SK-N-SH (cell line): Measurements from ENCODE around the gene RRN3. TPM values are rescaled to one million over a fixed set of nuclear protein-coding genes. Genes with fewer than 3 reads are reported as not detected.

Source experiments
- CTCF ChIA-PET: fragments of 300-600, 350-600 bp; formaldehyde crosslinking; extraction: SDS; loops from one replicate; lab custom pipeline; 2021; lab: Yijun Ruan, JAX
- POLR2A ChIA-PET: fragments of 350-600 bp; sonication (Branson Sonifier 250); formaldehyde crosslinking; extraction: SDS; loops from one replicate; lab custom pipeline; 2020; ENCODE audit warnings: antibody characterized with exemption, inconsistent platforms; lab: Yijun Ruan, JAX
- DNase-seq: peaks from one replicate; pipeline ENCODE4 v3.0.0; 2012
- H2AFZ ChIP-seq: fragments of 200-600 bp; sonication (generic); 2 replicates; pipeline ENCODE4 v1.8.1; 2016; ENCODE audit warnings: antibody characterized with exemption, mild to moderate bottlenecking, low read depth
- H3F3A ChIP-seq: fragments of 200-600 bp; sonication (generic); replicated peaks from 2 replicates; pipeline ENCODE3; 2016; ENCODE audit warnings: antibody characterized with exemption, mild to moderate bottlenecking; ENCODE audit not compliant: insufficient read depth
- H3K27ac ChIP-seq, 2 experiments: fragments of 200-500 bp in 1 of 2; fragments of 200-600 bp in 1 of 2; sonication (Bioruptor generic) in 1 of 2; sonication (generic), shearing (Covaris generic) in 1 of 2; 2 replicates each; pipeline versions ENCODE4 v1.5.1 to v1.6.1; 2014 to 2016; ENCODE audit warnings: low read depth in 2 of 2, inconsistent platforms in 1 of 2, low read length in 1 of 2, mild to moderate bottlenecking in 1 of 2, mixed read lengths in 1 of 2
- H3K27me3 ChIP-seq: fragments of 200-600 bp; sonication (generic), shearing (Covaris generic); 2 replicates; pipeline ENCODE4 v1.6.1; 2016; ENCODE audit warnings: mixed run types; ENCODE audit not compliant: insufficient read depth
- H3K36me3 ChIP-seq, 2 experiments: fragments of 200-500 bp in 1 of 2; fragments of 200-600 bp in 1 of 2; sonication (Bioruptor generic) in 1 of 2; sonication (generic) in 1 of 2; replicated peaks in 1 of 2; 2 replicates each; pipeline versions ENCODE3 to v1.5.1; 2014 to 2016; ENCODE audit warnings: low read length in 1 of 2, mild to moderate bottlenecking in 1 of 2; ENCODE audit not compliant: insufficient read depth in 2 of 2, control insufficient read depth in 1 of 2
- H3K4me1 ChIP-seq, 2 experiments: fragments of 200-500 bp in 1 of 2; fragments of 200-600 bp in 1 of 2; sonication (Bioruptor generic) in 1 of 2; sonication (generic), shearing (Covaris generic) in 1 of 2; 2 replicates each; pipeline versions ENCODE4 v1.5.1 to v1.6.1; 2014 to 2016; ENCODE audit warnings: low read depth in 1 of 2, low read length in 1 of 2, mixed run types in 1 of 2; ENCODE audit not compliant: insufficient read depth in 2 of 2, control insufficient read depth in 1 of 2
- H3K4me2 ChIP-seq: fragments of 200-600 bp; sonication (generic), shearing (Covaris generic); 2 replicates; pipeline ENCODE4 v1.6.1; 2017; ENCODE audit warnings: mixed run types
- H3K4me3 ChIP-seq, 2 experiments: fragments of 200-500 bp in 1 of 2; fragments of 200-600 bp in 1 of 2; sonication (Bioruptor generic) in 1 of 2; sonication (generic), shearing (Covaris generic) in 1 of 2; 2 replicates each; pipeline versions ENCODE4 v1.5.1 to v1.8.1; 2014 to 2016; ENCODE audit warnings: low read depth in 2 of 2, inconsistent platforms in 1 of 2, low read length in 1 of 2, mild to moderate bottlenecking in 1 of 2, mixed read lengths in 1 of 2, moderate library complexity in 1 of 2
- H3K79me2 ChIP-seq: fragments of 200-600 bp; sonication (generic); 2 replicates; pipeline ENCODE4 v1.8.1; 2017; ENCODE audit warnings: mild to moderate bottlenecking; ENCODE audit not compliant: insufficient read depth
- H3K9ac ChIP-seq: fragments of 200-600 bp; sonication (generic); 2 replicates; pipeline ENCODE4 v1.6.1; 2017; ENCODE audit warnings: mixed run types
- H3K9me2 ChIP-seq: fragments of 200-600 bp; sonication (generic); 2 replicates; pipeline ENCODE4 v1.6.1; 2017; ENCODE audit warnings: mixed run types
- H3K9me3 ChIP-seq: fragments of 200-600 bp; sonication (generic); 2 replicates; pipeline ENCODE4 v1.6.1; 2017; ENCODE audit warnings: mixed run types, mild to moderate bottlenecking, moderate library complexity
- H4K20me1 ChIP-seq: fragments of 200-600 bp; sonication (generic); 2 replicates; pipeline ENCODE4 v1.6.1; 2017; ENCODE audit warnings: mild to moderate bottlenecking, mixed run types; ENCODE audit not compliant: insufficient read depth
- CHD2 ChIP-seq: fragments of 150-350 bp; IDR thresholded peaks from 2 replicates; pipeline ENCODE4 v1.6.1; 2018; ENCODE audit warnings: low read length; ENCODE audit not compliant: partially characterized antibody
- ELF1 ChIP-seq: IDR thresholded peaks from 2 replicates; pipeline ENCODE4 v1.4.0; 2012
- EP300 ChIP-seq, 2 experiments: IDR thresholded peaks; 2 replicates each; pipeline versions ENCODE4 v1.4.0 to v1.6.1; 2012; ENCODE audit warnings: borderline replicate concordance in 1 of 2, low read depth in 1 of 2, low read length in 1 of 2
- GATA2 ChIP-seq: sonication (generic); formaldehyde crosslinking; IDR thresholded peaks from 2 replicates; pipeline ENCODE4 v1.5.0; 2020; ENCODE audit warnings: mild to moderate bottlenecking, missing genetic modification reagents
- JUND ChIP-seq: IDR thresholded peaks from 2 replicates; pipeline ENCODE4 v1.4.0; 2012
- MAX ChIP-seq: IDR thresholded peaks from 2 replicates; pipeline ENCODE4 v1.4.0; 2012; ENCODE audit warnings: low read depth
- MXI1 ChIP-seq: IDR thresholded peaks from 2 replicates; pipeline ENCODE4 v1.6.1; 2012; ENCODE audit warnings: mild to moderate bottlenecking, low read depth, low read length, improper control_type of control experiment
- NRF1 ChIP-seq: IDR thresholded peaks from 2 replicates; pipeline ENCODE4 v1.6.1; 2012; ENCODE audit warnings: low read depth, mild to moderate bottlenecking, low read length
- POLR2AphosphoS5 ChIP-seq: IDR thresholded peaks from 2 replicates; pipeline ENCODE4 v1.6.1; 2012; ENCODE audit warnings: low read depth, low read length
- RCOR1 ChIP-seq: fragments of 150-350 bp; IDR thresholded peaks from 2 replicates; pipeline ENCODE4 v1.6.1; 2017; ENCODE audit warnings: antibody characterized with exemption, low read length
- REST ChIP-seq: IDR thresholded peaks from 2 replicates; pipeline ENCODE4 v1.6.1; 2012; ENCODE audit warnings: mild to moderate bottlenecking, low read depth, low read length, moderate library complexity
- RXRA ChIP-seq: IDR thresholded peaks from 2 replicates; pipeline ENCODE4 v1.4.0; 2012; ENCODE audit warnings: low read depth, mild to moderate bottlenecking, borderline replicate concordance
- TAF1 ChIP-seq: IDR thresholded peaks from 2 replicates; pipeline ENCODE4 v1.6.1; 2012; ENCODE audit warnings: low read depth, mild to moderate bottlenecking, low read length, moderate library complexity, borderline replicate concordance
- TCF12 ChIP-seq: IDR thresholded peaks from 2 replicates; pipeline ENCODE4 v1.4.0; 2012
- USF2 ChIP-seq: fragments of 150-350 bp; IDR thresholded peaks from 2 replicates; pipeline ENCODE4 v1.6.1; 2017; ENCODE audit warnings: antibody characterized with exemption, low read length, low read depth, borderline replicate concordance
- YY1 ChIP-seq: IDR thresholded peaks from 2 replicates; pipeline ENCODE4 v1.4.0; 2012; ENCODE audit warnings: low read depth, mild to moderate bottlenecking
- WGBS: methylation state at CpG from one replicate; pipeline ENCODE4 v1.1.6; 2017; ENCODE audit warnings: low lambda C conversion rate; 5-methylcytosine and 5-hydroxymethylcytosine counted together
- polyA plus RNA-seq, 3 experiments: library from polyadenylated mRNA; depleted of rRNA; stranded (reverse); fragments of >200 nt; gene quantifications; 2 replicates each; pipeline ENCODE4 v1.2.3, GENCODE V29; 2012
- TF ChIP-seq, protein P1 (sequence below): fragments of 150-350 bp; IDR thresholded peaks from 2 replicates; pipeline ENCODE4 v1.6.1; 2016; ENCODE audit warnings: mild to moderate bottlenecking, low read depth, low read length
- TF ChIP-seq, protein P2 (sequence below): fragments of 200-600 bp; sonication (generic); IDR thresholded peaks from 2 replicates; pipeline ENCODE4 v1.6.1; 2017; ENCODE audit warnings: antibody characterized with exemption, mild to moderate bottlenecking, moderate library complexity

Gene RRN3
- polyA plus RNA-seq, 1 of the 3 experiments (the other 2 are of a cell fraction), result 21.3 TPM

DNA sequence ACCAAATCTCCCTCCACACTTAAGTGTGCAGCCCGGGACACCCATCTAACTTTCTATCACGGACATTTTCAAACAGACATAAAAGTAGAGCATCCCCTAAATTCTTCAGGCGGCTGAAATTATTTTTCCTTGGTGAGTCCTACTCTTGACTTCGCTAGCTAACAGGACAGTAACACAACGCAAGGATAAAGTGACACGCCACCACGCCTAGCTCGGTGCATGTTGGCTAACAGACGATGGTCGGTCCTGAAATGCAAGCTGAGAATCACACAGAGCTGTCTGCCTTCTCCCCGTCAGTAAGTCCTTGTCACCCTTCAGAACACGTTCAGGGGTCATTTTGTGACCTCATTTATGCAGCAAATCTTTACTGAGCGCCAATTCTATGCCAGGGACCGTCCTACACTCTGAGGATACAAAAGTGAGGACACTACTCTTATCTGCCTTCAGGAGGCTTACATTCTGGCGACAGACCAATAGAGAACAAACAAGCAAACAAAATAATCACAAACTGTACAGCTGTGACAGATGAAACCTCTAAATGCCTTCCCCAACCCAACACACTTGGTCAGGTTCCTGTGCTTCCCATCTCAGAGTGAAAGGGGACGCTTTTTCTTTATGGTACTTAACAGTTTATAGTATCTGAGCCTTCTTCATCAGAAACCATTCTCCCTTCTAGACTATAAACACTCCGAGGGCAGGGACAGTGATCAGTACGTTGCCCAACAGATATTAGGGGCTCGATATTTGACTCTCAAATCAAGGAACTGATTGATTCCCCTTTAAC is 39.5 kb downstream of the RRN3 start:
- DNase-seq, result no peak
- H3K9ac ChIP-seq, result peak overlapping the region; percentile 91; the same call in 1 of the 2 replicates
- TF ChIP-seq GATA2 (CRISPR knock-in tag) (no peak), POLR2AphosphoS5 (no peak), YY1 (no peak), MXI1 (no peak), NRF1 (no peak), MAX (no peak)
- no peak overlapping the region for H3K27ac ChIP-seq
- peaks cover 8% of the 10 kb centered on the region in 2 experiments for H3K36me3 ChIP-seq
- no peaks in the 10 kb centered on the region for H3K9me2 ChIP-seq
- no peaks in the 10 kb centered on the region for H3K9me3 ChIP-seq
- peak overlapping the region; percentile 94 to 95 for H3K4me3 ChIP-seq
- 86% methylated on average over 19 of the region's 19 CpGs for WGBS
- H4K20me1 ChIP-seq, result 0 out of 2 replicates have a peak, but pooled peaks cover 8% of the 10 kb centered on the region
- POLR2A ChIA-PET, result no interaction called here
- peaks cover 12% of the 10 kb centered on the region for H3F3A ChIP-seq
- peak overlapping the region; percentile 95 for H2AFZ ChIP-seq
- CTCF ChIA-PET, result interaction anchor here (0.6 kb wide), 1 partner anchor 18 kb away, joined by 3 read pairs; no protein-coding TSS in a partner anchor
- peak overlapping the region; percentile 94 for H3K4me2 ChIP-seq
- peaks cover 0 to 13% of the 10 kb centered on the region in 2 experiments; a peak in 1 of 4 replicates for H3K4me1 ChIP-seq
- H3K79me2 ChIP-seq, result peaks cover 58% of the 10 kb centered on the region
- H3K27me3 ChIP-seq, result no peaks in the 10 kb centered on the region

GRCh38 chr16:15053904-15054303 is 40.2 kb downstream of the RRN3 start:
- Histone ChIP-seq H3F3A (peaks cover 13% of the 10 kb centered on the region), H3K9me3 (no peaks in the 10 kb centered on the region), H3K27me3 (no peaks in the 10 kb centered on the region), H2AFZ (no peak overlapping the region), H3K36me3 (peaks cover 2 to 3% of the 10 kb centered on the region in 2 experiments), H3K79me2 (peaks cover 64% of the 10 kb centered on the region), H3K27ac (no peak overlapping the region), H3K4me1 (peaks cover 0 to 13% of the 10 kb centered on the region in 2 experiments; a peak in 1 of 4 replicates), H3K9me2 (no peaks in the 10 kb centered on the region), H3K9ac (no peak overlapping the region), H4K20me1 (0 out of 2 replicates have a peak, but pooled peaks cover 13% of the 10 kb centered on the region), H3K4me3 (0 out of 4 replicates have a peak overlapping the region, but pooled peaks of 1 of the 2 experiments have one; percentile 12), H3K4me2 (peak overlapping the region; percentile 94)
- WGBS, result 96% methylated on average over 10 of the region's 10 CpGs
- DNase-seq, result no peak
- ChIA-PET POLR2A (no interaction called here), CTCF (interaction anchor here (0.9 to 2.0 kb wide), 2 partner anchors 13 to 21 kb away, joined by 4 to 6 read pairs; no protein-coding TSS in a partner anchor)
- TF ChIP-seq ELF1 (no peak), EP300 (IDR thresholded peaks at IDR 0.05; ENCODE audit: borderline replicate concordance in 1 of 2, low read depth in 1 of 2, low read length in 1 of 2) (no peak), JUND (no peak), RXRA (no peak), USF2 (no peak), MAX (no peak), GATA2 (CRISPR knock-in tag) (no peak), REST (no peak), RCOR1 (no peak), TAF1 (no peak), TCF12 (no peak), CHD2 (no peak)
- TF ChIP-seq, protein P1, sequence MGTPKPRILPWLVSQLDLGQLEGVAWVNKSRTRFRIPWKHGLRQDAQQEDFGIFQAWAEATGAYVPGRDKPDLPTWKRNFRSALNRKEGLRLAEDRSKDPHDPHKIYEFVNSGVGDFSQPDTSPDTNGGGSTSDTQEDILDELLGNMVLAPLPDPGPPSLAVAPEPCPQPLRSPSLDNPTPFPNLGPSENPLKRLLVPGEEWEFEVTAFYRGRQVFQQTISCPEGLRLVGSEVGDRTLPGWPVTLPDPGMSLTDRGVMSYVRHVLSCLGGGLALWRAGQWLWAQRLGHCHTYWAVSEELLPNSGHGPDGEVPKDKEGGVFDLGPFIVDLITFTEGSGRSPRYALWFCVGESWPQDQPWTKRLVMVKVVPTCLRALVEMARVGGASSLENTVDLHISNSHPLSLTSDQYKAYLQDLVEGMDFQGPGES, result no peak
- TF ChIP-seq, protein P2, sequence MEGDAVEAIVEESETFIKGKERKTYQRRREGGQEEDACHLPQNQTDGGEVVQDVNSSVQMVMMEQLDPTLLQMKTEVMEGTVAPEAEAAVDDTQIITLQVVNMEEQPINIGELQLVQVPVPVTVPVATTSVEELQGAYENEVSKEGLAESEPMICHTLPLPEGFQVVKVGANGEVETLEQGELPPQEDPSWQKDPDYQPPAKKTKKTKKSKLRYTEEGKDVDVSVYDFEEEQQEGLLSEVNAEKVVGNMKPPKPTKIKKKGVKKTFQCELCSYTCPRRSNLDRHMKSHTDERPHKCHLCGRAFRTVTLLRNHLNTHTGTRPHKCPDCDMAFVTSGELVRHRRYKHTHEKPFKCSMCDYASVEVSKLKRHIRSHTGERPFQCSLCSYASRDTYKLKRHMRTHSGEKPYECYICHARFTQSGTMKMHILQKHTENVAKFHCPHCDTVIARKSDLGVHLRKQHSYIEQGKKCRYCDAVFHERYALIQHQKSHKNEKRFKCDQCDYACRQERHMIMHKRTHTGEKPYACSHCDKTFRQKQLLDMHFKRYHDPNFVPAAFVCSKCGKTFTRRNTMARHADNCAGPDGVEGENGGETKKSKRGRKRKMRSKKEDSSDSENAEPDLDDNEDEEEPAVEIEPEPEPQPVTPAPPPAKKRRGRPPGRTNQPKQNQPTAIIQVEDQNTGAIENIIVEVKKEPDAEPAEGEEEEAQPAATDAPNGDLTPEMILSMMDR, result no peak
